Astrocyte of the cerebellum (primary cell): ENCODE data around the gene PDE2A.
A peak's percentile ranks its signal among the peaks of the same experiment; 100 is the strongest.

ENCODE experiments used
- DNase-seq: peaks from one replicate; pipeline ENCODE4 v3.0.0-alpha.2; 2011; ENCODE audit warnings: low read depth
- H3K4me3 ChIP-seq: 2 replicates; pipeline ENCODE4 v1.5.1; 2011; ENCODE audit warnings: mild to moderate bottlenecking, low read depth, low read length, moderate library complexity
- CTCF ChIP-seq: IDR thresholded peaks from 2 replicates; pipeline ENCODE4 v1.5.1; 2012; ENCODE audit warnings: low read length, low read depth, moderate library complexity, mild to moderate bottlenecking; ENCODE audit errors: missing control alignments
- in situ Hi-C: cut with HindIII; loops from 2 replicates; pipeline ENCODE4 v1.10.0; 2017; ENCODE audit warnings: low sequenced_read_pairs

PDE2A gene

GRCh38 chr11:72591785-72592502 lies 82.3 kb downstream of the PDE2A start:
- DNase-seq: no peak
- no peak for TF ChIP-seq CTCF
- in situ Hi-C loops: no loop called here
- no peak overlapping the region for H3K4me3 ChIP-seq

GRCh38 chr11:72591023-72591422 lies 83.2 kb downstream of the PDE2A start:
- H3K4me3 ChIP-seq: no peak overlapping the region
- no peak for DNase-seq
- no peak for TF ChIP-seq CTCF
- in situ Hi-C loops: no loop called here

- in situ Hi-C loops: no loop called here
Observed at GRCh38 chr11:72589802-72590761, 84.1 kb downstream of the PDE2A start.

GRCh38 chr11:72588421-72589410 lies 85.5 kb downstream of the PDE2A start:
- DNase-seq: no peak
- no peak for TF ChIP-seq CTCF
- H3K4me3 ChIP-seq: no peak overlapping the region
- in situ Hi-C loops: no loop called here

More at GRCh38 chr11:72589802-72590761, 84.1 kb downstream of the PDE2A start:
- no peak for DNase-seq
- peak; percentile 41 for TF ChIP-seq CTCF
- H3K4me3 ChIP-seq: no peak overlapping the region

GRCh38 chr11:72587696-72588095 lies 86.5 kb downstream of the PDE2A start:
- H3K4me3 ChIP-seq: no peak overlapping the region
- in situ Hi-C loops: no loop called here
- no peak for DNase-seq
- TF ChIP-seq CTCF: no peak
